Measurements from ENCODE around the gene TMEM51. TPM values are rescaled to one million over a fixed set of nuclear protein-coding genes. Genes with fewer than 3 reads are reported as not detected.
A peak's percentile ranks its signal among the peaks of the same experiment; 100 is the strongest.

Gene TMEM51
- total and polyA plus RNA-seq, 2 experiments from 2014 or later: 23.8 to 32.7 TPM

- DNase-seq (ENCODE audit: low read depth in 1 of 2, low spot score in 1 of 2): peak in 1 of 2 donors; percentile 38
- no peak overlapping the region for H3K4me3 ChIP-seq
- no peaks in the 10 kb centered on the region for H3K27me3 ChIP-seq
- H3K9me3 ChIP-seq (ENCODE audit: low read depth): no peaks in the 10 kb centered on the region
- no peak overlapping the region for H3K27ac ChIP-seq
- H3K4me1 ChIP-seq (ENCODE audit: low read depth): peaks cover 15% of the 10 kb centered on the region
- TF ChIP-seq CTCF (IDR thresholded peaks at IDR 0.05; ENCODE audit: low read depth, low read length): no peak
- H3K36me3 ChIP-seq: no peaks in the 10 kb centered on the region
Observed at GRCh38 chr1:15249081-15249480, 95.5 kb downstream of the TMEM51 start.

- Histone ChIP-seq H3K27ac (no peak overlapping the region), H3K9me3 (ENCODE audit: low read depth) (no peaks in the 10 kb centered on the region), H3K36me3 (no peaks in the 10 kb centered on the region), H3K4me1 (ENCODE audit: low read depth) (peaks cover 11% of the 10 kb centered on the region), H3K4me3 (no peak overlapping the region), H3K27me3 (no peaks in the 10 kb centered on the region)
- no peak for TF ChIP-seq CTCF (IDR thresholded peaks at IDR 0.05; ENCODE audit: low read depth, low read length)
- DNase-seq (ENCODE audit: low read depth in 1 of 2, low spot score in 1 of 2): no peak
Observed at GRCh38 chr1:15251857-15252835, 98.6 kb downstream of the TMEM51 start.

GRCh38 chr1:15254559-15254958 is 101.0 kb downstream of the TMEM51 start:
- H3K9me3 ChIP-seq (ENCODE audit: low read depth): no peaks in the 10 kb centered on the region
- H3K36me3 ChIP-seq: no peaks in the 10 kb centered on the region
- no peak for DNase-seq (ENCODE audit: low read depth in 1 of 2, low spot score in 1 of 2)
- H3K4me3 ChIP-seq: no peak overlapping the region
- H3K27me3 ChIP-seq: no peaks in the 10 kb centered on the region
- H3K4me1 ChIP-seq (ENCODE audit: low read depth): peaks cover 3% of the 10 kb centered on the region
- no peak overlapping the region for H3K27ac ChIP-seq
- no peak for TF ChIP-seq CTCF (IDR thresholded peaks at IDR 0.05; ENCODE audit: low read depth, low read length)

GRCh38 chr1:15255582-15256149 is 102.1 kb downstream of the TMEM51 start:
- DNase-seq (ENCODE audit: low read depth in 1 of 2, low spot score in 1 of 2): no peak
- Histone ChIP-seq H3K4me1 (ENCODE audit: low read depth) (no peaks in the 10 kb centered on the region), H3K27me3 (no peaks in the 10 kb centered on the region), H3K36me3 (no peaks in the 10 kb centered on the region), H3K9me3 (ENCODE audit: low read depth) (no peaks in the 10 kb centered on the region), H3K27ac (no peak overlapping the region), H3K4me3 (no peak overlapping the region)
- no peak for TF ChIP-seq CTCF (IDR thresholded peaks at IDR 0.05; ENCODE audit: low read depth, low read length)

- no peak overlapping the region for H3K4me3 ChIP-seq
- no peaks in the 10 kb centered on the region for H3K4me1 ChIP-seq (ENCODE audit: low read depth)
- H3K36me3 ChIP-seq: no peaks in the 10 kb centered on the region
- no peak for TF ChIP-seq CTCF (IDR thresholded peaks at IDR 0.05; ENCODE audit: low read depth, low read length)
- H3K9me3 ChIP-seq (ENCODE audit: low read depth): no peaks in the 10 kb centered on the region
- no peak overlapping the region for H3K27ac ChIP-seq
- no peaks in the 10 kb centered on the region for H3K27me3 ChIP-seq
- DNase-seq (ENCODE audit: low read depth in 1 of 2, low spot score in 1 of 2): no peak
Observed at GRCh38 chr1:15256584-15256983, 103.0 kb downstream of the TMEM51 start.

Data from cardiac muscle cell (in vitro differentiated cells and primary cell).